ENCODE measurements around the gene LPCAT3.

- TF ChIP-seq CTCF (IDR thresholded peaks at IDR 0.05) (peak; percentile 54 to 98 (median 73)), POLR2A (IDR thresholded peaks at IDR 0.05) (peak in 1 of 2 donors; percentile 40), POLR2AphosphoS5 (IDR thresholded peaks at IDR 0.05; ENCODE audit: insufficient read depth in 1 of 2, low read depth in 1 of 2) (peak; percentile 35 to 88)
Observed at GRCh38 chr12:6944381-6945186, 73.7 kb downstream of the LPCAT3 start.
